H9 (cell line): ENCODE measurements around the gene OSBPL10. TPM values are rescaled to one million over a fixed set of nuclear protein-coding genes. Genes with fewer than 3 reads are reported as not detected.

ENCODE experiments used
- DNase-seq: peaks from one replicate; pipeline ENCODE4 v3.0.0-alpha.2; 2017
- H2AFZ ChIP-seq: one replicate; pipeline ENCODE4 v1.6.1; 2013; ENCODE audit warnings: mild to moderate bottlenecking, low read length, control low read depth, moderate library complexity
- H2AK5ac ChIP-seq: 2 replicates; pipeline ENCODE4 v1.6.1; 2013; ENCODE audit warnings: low read length, control low read depth, mixed read lengths; ENCODE audit not compliant: insufficient read length
- H2BK120ac ChIP-seq: one replicate; pipeline ENCODE4 v1.6.1; 2013; ENCODE audit warnings: low read depth, mild to moderate bottlenecking, low read length, control low read depth, inconsistent platforms; ENCODE audit not compliant: poor library complexity, severe bottlenecking
- H2BK12ac ChIP-seq: 2 replicates; pipeline ENCODE4 v1.6.1; 2013; ENCODE audit warnings: low read length, control low read depth, mixed read lengths, low read depth; ENCODE audit not compliant: insufficient read length
- H2BK15ac ChIP-seq: 2 replicates; pipeline ENCODE4 v1.6.1; 2013; ENCODE audit warnings: low read depth, low read length, control low read depth
- H2BK20ac ChIP-seq: one replicate; pipeline ENCODE4 v1.6.1; 2013; ENCODE audit warnings: low read depth, mild to moderate bottlenecking, low read length, control low read depth, inconsistent platforms; ENCODE audit not compliant: poor library complexity, severe bottlenecking
- H2BK5ac ChIP-seq: 2 replicates; pipeline ENCODE4 v1.6.1; 2013; ENCODE audit warnings: low read length, control low read depth, mixed read lengths; ENCODE audit not compliant: insufficient read length
- H3K14ac ChIP-seq: 2 replicates; pipeline ENCODE4 v1.6.1; 2013; ENCODE audit warnings: low read length, control low read depth; ENCODE audit not compliant: insufficient read depth
- H3K18ac ChIP-seq: 2 replicates; pipeline ENCODE4 v1.6.1; 2013; ENCODE audit warnings: low read depth, mild to moderate bottlenecking, mixed read lengths, low read length, control low read depth; ENCODE audit not compliant: insufficient read length
- H3K23ac ChIP-seq: 2 replicates; pipeline ENCODE4 v1.6.1; 2013; ENCODE audit warnings: low read length, control low read depth, mixed read lengths, low read depth; ENCODE audit not compliant: insufficient read length
- H3K23me2 ChIP-seq: 2 replicates; pipeline ENCODE4 v1.6.1; 2013; ENCODE audit warnings: low read depth, mild to moderate bottlenecking, mixed read lengths, low read length, control low read depth; ENCODE audit not compliant: insufficient read length, poor library complexity, severe bottlenecking
- H3K27ac ChIP-seq: 2 replicates; pipeline ENCODE4 v1.5.1; 2013; ENCODE audit warnings: low read length, control low read depth, mixed read lengths, low read depth; ENCODE audit not compliant: insufficient read length
- H3K27me3 ChIP-seq: 2 replicates; pipeline ENCODE4 v1.6.1; 2013; ENCODE audit warnings: low read length, control low read depth, inconsistent platforms; ENCODE audit not compliant: insufficient read depth
- H3K4ac ChIP-seq: 2 replicates; pipeline ENCODE4 v1.6.1; 2013; ENCODE audit warnings: low read depth, mild to moderate bottlenecking, control low read depth, inconsistent platforms, low read length, moderate library complexity
- H3K4me1 ChIP-seq: 2 replicates; pipeline ENCODE4 v1.6.1; 2013; ENCODE audit warnings: low read length, control low read depth, inconsistent platforms; ENCODE audit not compliant: insufficient read depth
- H3K4me2 ChIP-seq: 2 replicates; pipeline ENCODE4 v1.6.1; 2013; ENCODE audit warnings: low read length, control low read depth, mixed read lengths; ENCODE audit not compliant: insufficient read length, insufficient read depth
- H3K56ac ChIP-seq: 2 replicates; pipeline ENCODE4 v1.6.1; 2013; ENCODE audit warnings: low read depth, mild to moderate bottlenecking, mixed read lengths, low read length, control low read depth; ENCODE audit not compliant: insufficient read length
- H3K79me1 ChIP-seq: 2 replicates; pipeline ENCODE4 v1.6.1; 2013; ENCODE audit warnings: low read depth, mild to moderate bottlenecking, moderate library complexity, low read length, control low read depth, inconsistent platforms; ENCODE audit not compliant: insufficient read depth, poor library complexity, severe bottlenecking
- H3K79me2 ChIP-seq: 2 replicates; pipeline ENCODE4 v1.6.1; 2013; ENCODE audit warnings: low read length, control low read depth, inconsistent platforms; ENCODE audit not compliant: insufficient read depth
- H3K9ac ChIP-seq: 2 replicates; pipeline ENCODE4 v1.6.1; 2013; ENCODE audit warnings: low read length, control low read depth, mixed read lengths; ENCODE audit not compliant: insufficient read length; ENCODE audit errors: extremely low read depth
- H3K9me3 ChIP-seq: one replicate; pipeline ENCODE4 v1.6.1; 2013; ENCODE audit warnings: low read depth, low read length, inconsistent platforms; ENCODE audit not compliant: control insufficient read depth
- H3T11ph ChIP-seq: one replicate; pipeline ENCODE4 v1.6.1; 2013; ENCODE audit warnings: mild to moderate bottlenecking, low read length, control low read depth, inconsistent platforms
- H4K20me1 ChIP-seq: one replicate; pipeline ENCODE4 v1.6.1; 2013; ENCODE audit not compliant: control insufficient read depth, insufficient read length, insufficient read depth
- H4K5ac ChIP-seq: 2 replicates; pipeline ENCODE4 v1.6.1; 2013; ENCODE audit warnings: low read depth, mild to moderate bottlenecking, mixed read lengths, low read length, control low read depth; ENCODE audit not compliant: insufficient read length
- H4K8ac ChIP-seq: replicated peaks from 2 replicates; pipeline ENCODE4 v1.6.1; 2013; ENCODE audit warnings: low read length, control low read depth, mixed read lengths, low read depth; ENCODE audit not compliant: insufficient read length
- H4K91ac ChIP-seq: 2 replicates; pipeline ENCODE4 v1.6.1; 2013; ENCODE audit warnings: low read depth, mild to moderate bottlenecking, moderate library complexity, mixed read lengths, low read length, control low read depth; ENCODE audit not compliant: insufficient read length
- H3K27ac Mint-ChIP-seq, 3 experiments: 2 replicates in 2 of 3; 3 replicates in 1 of 3; pipeline ENCODE4 v1.8.0; 2020 to 2021; ENCODE audit warnings: mixed read lengths in 3 of 3, mild to moderate bottlenecking in 1 of 3, moderate library complexity in 1 of 3
- H3K27me3 Mint-ChIP-seq: 2 replicates; pipeline ENCODE4 v1.8.0; 2021; ENCODE audit warnings: low read depth, mild to moderate bottlenecking, moderate library complexity, mixed read lengths
- H3K36me3 Mint-ChIP-seq, 3 experiments: 2 replicates in 2 of 3; 3 replicates in 1 of 3; pipeline ENCODE4 v1.8.0; 2020 to 2021; ENCODE audit warnings: low read depth in 3 of 3, mixed read lengths in 3 of 3; ENCODE audit not compliant: insufficient read depth in 1 of 3
- H3K4me1 Mint-ChIP-seq, 2 experiments: 2 replicates each; pipeline ENCODE4 v1.8.0; 2020; ENCODE audit warnings: mixed read lengths in 2 of 2
- H3K4me3 Mint-ChIP-seq, 2 experiments: 2 replicates in 1 of 2; 3 replicates in 1 of 2; pipeline ENCODE4 v1.8.0; 2020 to 2021; ENCODE audit warnings: mild to moderate bottlenecking in 2 of 2, mixed read lengths in 2 of 2, moderate library complexity in 1 of 2
- H3K9me3 Mint-ChIP-seq, 2 experiments: 2 replicates in 1 of 2; 3 replicates in 1 of 2; pipeline ENCODE4 v1.8.0; 2020; ENCODE audit warnings: mild to moderate bottlenecking in 2 of 2, mixed read lengths in 2 of 2, moderate library complexity in 1 of 2
- CTCF ChIP-seq: fragments of 200-600 bp; sonication (generic); conservative IDR thresholded peaks from 3 replicates; pipeline ENCODE4 v1.8.0; 2021; ENCODE audit warnings: antibody characterized with exemption, mild to moderate bottlenecking
- WGBS: extraction: QIAGEN DNeasy Blood & Tissue Kit; methylation state at CpG from one replicate; pipeline ENCODE4 v1.1.7; 2013; ENCODE audit warnings: missing lambda C conversion rate, low lambda C conversion rate, mixed read lengths; ENCODE audit not compliant: insufficient read length; ENCODE audit errors: extremely low coverage; 5-methylcytosine and 5-hydroxymethylcytosine counted together
- total RNA-seq: library from RNA; stranded (reverse); gene quantifications from 2 replicates; pipeline ENCODE4 v1.2.1, GENCODE V29; 2021

The OSBPL10 gene
- total RNA-seq, 1 experiment from 2014 or later, result 42.7 TPM

- Histone ChIP-seq H2AK5ac (no peak overlapping the region), H3K23ac (no peak overlapping the region), H2BK120ac (no peak overlapping the region), H4K20me1 (no peaks in the 10 kb centered on the region), H4K91ac (no peak overlapping the region), H4K8ac (no peak overlapping the region), H2BK15ac (no peak overlapping the region), H3K79me2 (no peaks in the 10 kb centered on the region), H3K14ac (no peak overlapping the region), H4K5ac (no peak overlapping the region), H3K18ac (no peak overlapping the region), H3K23me2 (no peaks in the 10 kb centered on the region), H3T11ph (no peak overlapping the region), H3K27me3 (no peaks in the 10 kb centered on the region), H2AFZ (no peak overlapping the region), H3K4me2 (no peak overlapping the region), H3K4ac (no peak overlapping the region), H2BK5ac (no peak overlapping the region), H3K9ac (no peak overlapping the region), H3K4me1 (no peaks in the 10 kb centered on the region), H2BK20ac (no peak overlapping the region), H3K27ac (no peak overlapping the region), H3K9me3 (no peaks in the 10 kb centered on the region), H3K56ac (no peak overlapping the region), H3K79me1 (no peaks in the 10 kb centered on the region), H2BK12ac (no peak overlapping the region)
- no peak overlapping the region for H3K4me3 Mint-ChIP-seq
- no peaks in the 10 kb centered on the region for H3K9me3 Mint-ChIP-seq
- H3K36me3 Mint-ChIP-seq, result peaks cover 0 to 5% (median 2%) of the 10 kb centered on the region in 3 experiments; a peak in 5 of 7 replicates
- peaks cover 11 to 15% of the 10 kb centered on the region in 2 experiments for H3K4me1 Mint-ChIP-seq
- TF ChIP-seq CTCF, result no peak
- no peak for DNase-seq
- WGBS, result no CpG with 5 or more reads among the region's 3 CpGs
- no peaks in the 10 kb centered on the region for H3K27me3 Mint-ChIP-seq
- peak overlapping the region in 2 of 3 experiments; percentile 17 to 74; a peak in 1 of 7 replicates for H3K27ac Mint-ChIP-seq
Measured at GRCh38 chr3:31729082-31729481, 252.0 kb downstream of the OSBPL10 start.
